Psoas muscle (tissue), 8 donors: ENCODE measurements around the gene KHDRBS2. TPM values are rescaled to one million over a fixed set of nuclear protein-coding genes. Genes with fewer than 3 reads are reported as not detected.

Source experiments
- ATAC-seq, 4 donors: fragments of 200-7000 bp; cut with Tn5 transposase; one replicate each; pipeline ENCODE4 v1.9.1; 2020; ENCODE audit warnings: moderate library complexity in 3 of 4, mild to moderate bottlenecking in 2 of 4
- DNase-seq, 2 donors: peaks; one replicate each; pipeline ENCODE4 v3.0.0-alpha.2; 2020
- H3K27ac ChIP-seq: fragments of 200-600 bp; one replicate; pipeline ENCODE4 v1.8.0; 2022
- H3K27me3 ChIP-seq, 3 donors: fragments of 200-600 bp in 1 of 3; one replicate each; pipeline versions ENCODE4 v1.6.1 to v1.8.0; 2013 to 2022; ENCODE audit warnings: low read length in 2 of 3, mild to moderate bottlenecking in 2 of 3, moderate library complexity in 1 of 3; ENCODE audit not compliant: insufficient read depth in 3 of 3
- H3K36me3 ChIP-seq, 2 donors: fragments of 200-600 bp in 1 of 2; one replicate each; pipeline versions ENCODE4 v1.6.1 to v1.8.0; 2013 to 2022; ENCODE audit warnings: low read depth in 1 of 2, mild to moderate bottlenecking in 1 of 2, moderate library complexity in 1 of 2; ENCODE audit not compliant: insufficient read depth in 1 of 2
- H3K4me1 ChIP-seq: fragments of 200-600 bp; one replicate; pipeline ENCODE4 v1.8.0; 2022
- H3K4me3 ChIP-seq: fragments of 200-600 bp; one replicate; pipeline ENCODE4 v1.8.0; 2022; ENCODE audit warnings: mild to moderate bottlenecking
- H3K9me3 ChIP-seq: fragments of 200-600 bp; one replicate; pipeline ENCODE4 v1.8.0; 2022
- WGBS, 3 donors: extraction: QIAGEN DNeasy Blood & Tissue Kit; methylation state at CpG; one replicate each; pipeline versions ENCODE4 v1.1.6 to v1.1.7; 2013; 5-methylcytosine and 5-hydroxymethylcytosine counted together
- intact Hi-C, 2 donors: fragments of 100-400 bp; cut with DNase I; formaldehyde crosslinking; loops; one replicate each; pipeline versions ENCODE4 v1.11.0 to v1.14.2; 2022
- polyA plus RNA-seq, 3 donors: library from polyadenylated mRNA; stranded (reverse); fragments of 200-250 nt; gene quantifications; one replicate each; pipeline ENCODE4 v1.2.3, GENCODE V29; 2013
- total RNA-seq, 4 donors: library from RNA; stranded (reverse); fragmentation: NEBNext Ultra II Directional in 2 of 4; extraction: Animal tissue kit (Norgen Biotek cat#: 25700) in 2 of 4; gene quantifications; one replicate each; pipeline versions ENCODE4 v1.2.1 to v1.2.4, GENCODE V29; 2021 to 2023
- TF ChIP-seq, protein P1 (sequence below): fragments of 200-600 bp; IDR thresholded peaks from one replicate; pipeline ENCODE4 v1.8.0; 2022; ENCODE audit warnings: antibody characterized with exemption
- donor health status: healthy with polysubstance abuse.
- donor health status: DM: no; HTN: no; CAD: no; lungs with moderate emphysema.
- donor health status: Bipolar disorder and iron deficiency.
- donor health status: healthy.
- donor health status: DM: yes; HTN: yes; CAD: no.
- donor health status: DM: no; HTN: no; CAD: no.
- donor health status: DM: no; HTN: no; CAD: no.
- donor health status: DM: yes; HTN: yes; CAD: no.

The KHDRBS2 gene
- total and polyA plus RNA-seq, 7 donors, result 0.04 to 0.15 (median 0.06) TPM; not detected in 3

DNA sequence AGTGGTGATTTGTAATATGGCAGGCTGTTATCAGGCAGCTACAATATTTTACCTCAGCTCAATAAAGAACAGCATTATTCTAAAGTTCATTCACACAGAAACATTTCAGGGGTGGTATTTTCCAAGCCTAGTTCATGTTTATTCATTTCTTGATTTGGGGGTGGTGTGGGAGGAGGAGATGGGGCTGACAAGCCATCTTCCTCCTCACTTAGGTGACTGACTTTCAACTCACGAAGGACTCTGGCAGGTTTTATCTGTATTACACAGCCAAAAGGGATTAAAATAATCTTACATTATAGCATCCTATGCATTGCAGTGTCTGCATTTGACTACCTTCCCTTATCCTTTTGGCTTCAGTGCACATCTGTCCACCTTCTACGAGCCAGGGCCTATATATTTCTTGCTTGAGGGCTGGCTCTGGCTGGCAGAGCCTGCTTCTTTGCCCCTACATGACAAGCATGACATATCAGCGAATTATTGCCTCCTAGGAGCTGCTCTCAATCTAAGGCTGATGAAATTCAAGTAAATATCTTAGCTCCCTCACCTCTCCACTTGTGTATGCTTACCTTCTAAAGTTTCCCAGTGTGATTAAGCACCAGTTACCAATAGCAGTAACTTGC lies 20.0 kb downstream of the KHDRBS2 start:
- Histone ChIP-seq H3K27ac (no peak overlapping the region), H3K4me3 (no peak overlapping the region), H3K9me3 (no peaks in the 10 kb centered on the region), H3K27me3 (no peaks in the 10 kb centered on the region), H3K4me1 (no peaks in the 10 kb centered on the region), H3K36me3 (no peaks in the 10 kb centered on the region)
- intact Hi-C loops, result no loop called here
- WGBS, 3 donors, result 33 to 46% (median 34%) methylated on average over 3 of the region's 3 CpGs
- no peak for ATAC-seq
- TF ChIP-seq, protein P1, sequence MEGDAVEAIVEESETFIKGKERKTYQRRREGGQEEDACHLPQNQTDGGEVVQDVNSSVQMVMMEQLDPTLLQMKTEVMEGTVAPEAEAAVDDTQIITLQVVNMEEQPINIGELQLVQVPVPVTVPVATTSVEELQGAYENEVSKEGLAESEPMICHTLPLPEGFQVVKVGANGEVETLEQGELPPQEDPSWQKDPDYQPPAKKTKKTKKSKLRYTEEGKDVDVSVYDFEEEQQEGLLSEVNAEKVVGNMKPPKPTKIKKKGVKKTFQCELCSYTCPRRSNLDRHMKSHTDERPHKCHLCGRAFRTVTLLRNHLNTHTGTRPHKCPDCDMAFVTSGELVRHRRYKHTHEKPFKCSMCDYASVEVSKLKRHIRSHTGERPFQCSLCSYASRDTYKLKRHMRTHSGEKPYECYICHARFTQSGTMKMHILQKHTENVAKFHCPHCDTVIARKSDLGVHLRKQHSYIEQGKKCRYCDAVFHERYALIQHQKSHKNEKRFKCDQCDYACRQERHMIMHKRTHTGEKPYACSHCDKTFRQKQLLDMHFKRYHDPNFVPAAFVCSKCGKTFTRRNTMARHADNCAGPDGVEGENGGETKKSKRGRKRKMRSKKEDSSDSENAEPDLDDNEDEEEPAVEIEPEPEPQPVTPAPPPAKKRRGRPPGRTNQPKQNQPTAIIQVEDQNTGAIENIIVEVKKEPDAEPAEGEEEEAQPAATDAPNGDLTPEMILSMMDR, result no peak
- no peak for DNase-seq

DNA sequence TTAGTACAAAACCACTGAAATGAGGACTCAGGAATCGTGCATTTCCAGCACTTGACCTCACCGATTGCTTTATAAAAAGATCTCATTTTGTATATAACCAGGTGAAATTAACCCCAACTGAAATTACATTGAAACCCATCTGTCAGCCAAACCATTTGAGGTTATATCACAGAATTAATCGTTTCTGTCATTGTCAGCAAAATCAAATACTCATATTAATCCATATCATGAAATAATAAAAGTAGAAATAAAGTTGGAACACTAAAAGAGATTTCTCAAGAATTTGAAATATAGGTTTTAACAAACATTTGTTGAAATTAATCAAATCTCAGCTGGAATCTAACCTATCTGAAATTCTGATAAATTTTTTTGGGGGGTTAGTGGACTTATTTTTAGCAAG lies 23.7 kb downstream of the KHDRBS2 start:
- Histone ChIP-seq H3K9me3 (no peaks in the 10 kb centered on the region), H3K4me3 (no peak overlapping the region), H3K27me3 (no peaks in the 10 kb centered on the region), H3K4me1 (no peaks in the 10 kb centered on the region), H3K36me3 (no peaks in the 10 kb centered on the region), H3K27ac (no peak overlapping the region)
- DNase-seq, result no peak
- TF ChIP-seq, protein P1, result no peak
- 76 to 86% (median 80%) methylated on average over 3 of the region's 3 CpGs for WGBS, 3 donors
- intact Hi-C loops, result no loop called here
- no peak for ATAC-seq

DNA sequence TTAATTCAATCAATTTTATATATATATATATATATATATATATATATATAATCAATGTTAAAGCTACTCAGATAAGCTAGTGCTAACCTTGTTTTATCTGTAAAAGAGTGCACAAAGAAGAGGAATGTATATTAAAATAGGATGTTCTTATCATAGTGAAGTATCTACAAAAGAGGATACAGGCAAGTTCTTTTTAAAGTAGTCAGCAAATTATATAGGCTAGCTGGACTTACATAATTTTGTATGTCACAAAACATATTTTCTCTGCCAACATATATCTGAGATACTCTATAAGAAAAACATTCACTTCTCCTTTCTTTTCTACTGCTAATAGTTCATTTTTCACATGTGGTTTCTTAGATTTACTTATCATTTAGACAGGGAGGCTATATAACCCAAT lies 39.9 kb downstream of the KHDRBS2 start:
- TF ChIP-seq, protein P1, result no peak
- DNase-seq (no peak), ATAC-seq (no peak)
- intact Hi-C loops, result no loop called here
- Histone ChIP-seq H3K9me3 (no peaks in the 10 kb centered on the region), H3K36me3 (no peaks in the 10 kb centered on the region), H3K27ac (no peak overlapping the region), H3K27me3 (no peaks in the 10 kb centered on the region), H3K4me1 (no peaks in the 10 kb centered on the region), H3K4me3 (no peak overlapping the region)

DNA sequence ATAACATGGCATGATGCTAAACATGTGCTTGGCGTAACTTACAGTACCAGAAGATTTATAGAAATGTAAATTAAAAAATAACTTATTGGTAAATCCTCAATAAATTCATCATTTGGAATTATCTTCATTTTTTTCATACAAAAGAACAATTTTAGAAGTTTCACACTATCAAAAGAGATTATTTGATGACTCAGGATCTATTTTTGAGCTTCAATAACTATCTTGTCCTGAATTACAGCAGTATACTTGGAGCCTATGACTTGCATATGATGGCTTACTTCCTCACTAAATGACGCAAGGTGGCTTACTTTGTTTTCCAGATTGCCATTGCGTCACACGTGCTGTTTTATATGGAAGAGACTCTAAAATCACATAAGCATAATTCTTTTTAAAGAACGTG lies 49.2 kb downstream of the KHDRBS2 start:
- ATAC-seq (no peak), DNase-seq (no peak)
- Histone ChIP-seq H3K4me3 (no peak overlapping the region), H3K9me3 (no peaks in the 10 kb centered on the region), H3K36me3 (no peaks in the 10 kb centered on the region), H3K27me3 (no peaks in the 10 kb centered on the region), H3K27ac (no peak overlapping the region), H3K4me1 (no peaks in the 10 kb centered on the region)
- intact Hi-C loops, result no loop called here
- TF ChIP-seq, protein P1, result no peak
- WGBS, 3 donors, result 87 to 91% (median 88%) methylated on average over 5 of the region's 5 CpGs

DNA sequence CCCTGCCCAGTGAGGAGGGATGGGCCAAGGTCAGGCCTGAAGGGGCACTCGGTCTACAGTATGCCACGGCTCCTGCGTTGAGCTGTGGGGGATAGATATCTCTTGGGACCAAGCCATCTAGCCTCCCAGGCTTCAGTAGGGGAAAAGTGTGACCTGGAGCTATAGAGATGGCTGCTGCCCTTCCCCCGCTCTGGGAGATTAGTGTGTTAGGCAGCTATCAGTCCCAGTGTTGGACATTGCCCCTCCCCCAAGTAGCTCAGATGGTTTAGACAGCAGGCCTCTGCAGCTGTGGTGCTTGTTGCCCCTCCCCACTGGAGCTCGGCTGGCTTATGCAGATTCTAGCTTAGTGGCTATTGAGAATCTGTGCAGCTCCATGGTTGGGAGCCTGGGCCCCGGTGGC lies 56.8 kb downstream of the KHDRBS2 start:
- DNase-seq (peak in 1 of 2 donors; percentile 25), ATAC-seq (no peak)
- no peaks in the 10 kb centered on the region for H3K27me3 ChIP-seq
- no peak overlapping the region for H3K4me3 ChIP-seq
- H3K36me3 ChIP-seq, result no peaks in the 10 kb centered on the region
- no peak overlapping the region for H3K27ac ChIP-seq
- intact Hi-C loops, result no loop called here
- H3K4me1 ChIP-seq, result no peaks in the 10 kb centered on the region
- WGBS, 3 donors, result 86 to 91% (median 89%) methylated on average over 5 to 6 of the region's 6 CpGs
- H3K9me3 ChIP-seq, result no peaks in the 10 kb centered on the region
- TF ChIP-seq, protein P1, result no peak
